GM19193 (cell line): ENCODE data around the gene SCAMP2.
A peak's percentile ranks its signal among the peaks of the same experiment; 100 is the strongest.

Source experiments
- POLR2A ChIP-seq: IDR thresholded peaks from 4 replicates; pipeline ENCODE4 v1.6.1; 2011; ENCODE audit not compliant: insufficient read depth, insufficient read length; ENCODE audit errors: extremely low read depth

The SCAMP2 gene

GRCh38 chr15:74845581-74845980, 27.6 kb downstream of the SCAMP2 start:
- TF ChIP-seq POLR2A: no peak

DNA sequence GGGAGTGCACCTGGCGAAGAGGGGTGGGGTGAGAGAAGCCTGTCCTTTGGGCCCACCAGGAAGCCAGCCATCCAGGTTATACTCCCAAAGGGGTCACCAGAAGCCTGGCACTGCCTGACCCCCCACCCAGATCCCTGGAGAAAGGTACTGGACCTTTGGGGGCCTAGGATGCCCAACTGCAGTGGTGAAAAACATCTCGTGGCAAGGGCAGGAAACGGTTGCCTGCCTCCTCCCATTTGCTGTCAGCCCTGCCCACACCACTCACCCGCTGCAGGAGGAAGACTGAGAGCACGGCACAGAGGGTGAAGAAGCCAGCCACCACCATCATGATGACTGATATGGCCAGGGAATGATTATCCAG, 28.0 kb downstream of the SCAMP2 start:
- no peak for TF ChIP-seq POLR2A

GRCh38 chr15:74844319-74845207, 28.6 kb downstream of the SCAMP2 start:
- no peak for TF ChIP-seq POLR2A

DNA sequence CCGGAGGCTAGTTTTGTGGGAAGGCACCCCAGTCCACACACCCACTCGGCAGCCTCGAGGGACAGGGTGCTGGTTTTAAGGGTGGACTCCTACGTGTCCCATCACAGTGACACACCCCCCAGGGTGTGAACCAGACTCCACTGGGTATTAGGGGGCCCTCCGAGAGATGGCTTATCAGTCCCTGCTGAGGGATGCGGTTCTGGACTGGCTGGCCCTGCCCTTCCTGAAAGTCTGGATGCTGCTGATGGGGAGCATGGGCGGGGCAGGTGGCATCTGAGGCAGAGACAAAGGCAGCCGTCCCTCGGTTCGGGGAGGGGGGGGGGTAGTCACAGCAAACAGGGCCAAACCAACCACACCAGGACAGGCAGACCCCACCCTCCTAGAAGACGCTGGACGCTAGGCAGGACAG, 29.3 kb downstream of the SCAMP2 start:
- TF ChIP-seq POLR2A: no peak

DNA sequence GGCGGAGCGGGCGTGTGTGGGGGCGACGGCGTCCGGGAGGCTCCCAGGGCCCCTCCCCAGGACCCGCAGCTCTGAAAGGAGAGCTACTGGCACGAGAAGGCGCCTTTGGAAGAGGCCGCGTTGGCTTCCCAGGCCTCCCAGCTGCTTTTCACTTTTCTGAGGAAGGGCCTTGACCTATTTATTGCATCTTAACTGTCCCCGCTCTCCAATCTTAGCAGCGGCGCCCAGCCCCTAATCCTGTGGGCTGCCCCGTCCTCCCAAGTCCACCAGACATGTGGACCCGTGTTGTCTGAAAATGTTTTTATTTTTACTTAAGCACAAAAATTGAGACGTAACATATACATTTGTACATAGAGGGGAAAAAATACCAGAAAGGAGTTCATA, 29.7 kb downstream of the SCAMP2 start:
- TF ChIP-seq POLR2A: no peak

- peak; percentile 69 for TF ChIP-seq POLR2A
These were observed 30.4 kb downstream of the SCAMP2 start, which contains the start of gene ULK3 for GRCh38 chr15:74842581-74843444. ULK3 (minus strand) TSS chr15:74843156; CDS start chr15:74843105, 51 bp downstream.

GRCh38 chr15:74841891-74842373, 31.2 kb downstream of the SCAMP2 start:
- no peak for TF ChIP-seq POLR2A

DNA sequence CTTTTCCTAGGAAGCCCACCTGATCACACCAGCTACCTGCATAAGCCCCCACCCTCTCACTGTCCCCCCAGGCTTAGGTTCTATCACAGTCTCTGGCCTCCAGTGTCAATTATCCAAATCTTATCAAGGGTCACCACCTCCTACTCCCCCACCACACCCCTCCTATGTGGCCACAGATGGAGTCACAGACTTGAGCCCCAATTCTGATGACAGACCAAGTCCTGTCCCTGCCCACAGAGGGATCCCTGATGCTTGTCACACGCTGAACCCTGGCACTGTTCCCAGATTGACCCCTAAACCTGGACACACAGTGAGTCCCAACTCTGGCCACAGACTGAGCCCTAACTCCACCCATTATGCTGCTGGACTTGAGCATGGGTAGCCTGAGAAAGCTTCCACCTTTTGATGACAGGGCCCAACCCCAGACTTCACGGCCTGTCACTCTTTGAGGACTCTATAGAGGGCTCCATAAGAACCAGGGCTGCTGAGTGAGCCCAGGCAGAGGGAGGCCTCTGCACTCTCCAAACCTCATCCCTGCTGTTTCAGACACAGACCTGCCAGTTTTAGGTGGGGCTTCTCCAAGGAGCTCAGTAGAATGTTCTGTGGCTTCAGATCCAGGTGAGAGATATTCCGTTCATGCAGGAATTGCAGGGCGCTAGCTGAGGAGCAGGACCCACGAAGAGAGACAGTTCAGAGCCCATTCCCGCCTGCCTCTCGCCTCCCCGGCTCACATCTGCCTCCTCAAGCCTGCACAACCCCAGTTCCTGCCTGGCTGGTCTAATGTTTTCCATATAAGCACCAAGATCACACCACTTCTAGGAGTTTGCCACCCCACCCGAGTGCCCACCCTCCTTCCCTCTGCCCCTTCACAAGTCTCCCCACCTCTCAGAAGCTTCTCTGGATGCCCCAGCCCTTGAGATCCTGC, 32.1 kb downstream of the SCAMP2 start:
- no peak for TF ChIP-seq POLR2A

GRCh38 chr15:74839526-74840395, 33.4 kb downstream of the SCAMP2 start:
- no peak for TF ChIP-seq POLR2A

DNA sequence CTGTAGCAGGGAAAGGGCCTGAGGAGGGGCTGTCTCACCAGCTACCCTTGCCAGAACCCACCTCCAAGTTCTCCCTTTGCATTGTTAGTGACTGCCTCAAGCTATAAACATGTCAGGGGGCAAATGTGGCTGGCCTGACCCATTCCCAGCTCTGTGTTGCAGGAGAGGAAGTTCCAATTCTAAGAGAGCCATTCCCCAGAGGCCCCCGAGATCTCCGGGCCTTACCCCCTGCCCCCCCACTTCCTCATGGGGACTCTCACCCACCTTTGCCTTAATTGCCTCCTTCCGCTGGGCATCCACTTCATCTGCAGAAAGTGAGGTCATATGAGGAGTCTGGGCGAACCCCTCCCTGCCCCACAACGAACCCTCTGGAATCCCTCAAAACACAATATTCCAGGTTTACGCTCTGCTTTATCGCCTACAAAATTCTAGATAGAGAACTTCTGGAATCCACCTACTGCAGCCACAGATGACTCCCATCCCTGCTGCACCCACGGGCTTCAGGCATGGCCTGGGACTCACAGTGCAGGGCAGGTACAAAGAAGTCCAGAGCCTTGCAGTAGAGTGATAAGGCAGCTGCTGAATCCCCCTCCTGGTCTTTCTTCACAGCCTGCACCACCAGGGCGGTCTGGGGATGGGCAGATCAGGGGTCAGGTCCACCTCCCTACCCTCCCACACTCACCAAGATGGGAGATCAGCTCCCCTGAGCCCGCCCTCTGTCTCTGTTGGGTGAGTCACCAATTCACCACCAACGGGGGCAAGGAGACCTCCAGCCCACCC, 34.2 kb downstream of the SCAMP2 start:
- TF ChIP-seq POLR2A: no peak

- TF ChIP-seq POLR2A: no peak
These were observed 35.0 kb downstream of the SCAMP2 start for GRCh38 chr15:74838137-74838516.

DNA sequence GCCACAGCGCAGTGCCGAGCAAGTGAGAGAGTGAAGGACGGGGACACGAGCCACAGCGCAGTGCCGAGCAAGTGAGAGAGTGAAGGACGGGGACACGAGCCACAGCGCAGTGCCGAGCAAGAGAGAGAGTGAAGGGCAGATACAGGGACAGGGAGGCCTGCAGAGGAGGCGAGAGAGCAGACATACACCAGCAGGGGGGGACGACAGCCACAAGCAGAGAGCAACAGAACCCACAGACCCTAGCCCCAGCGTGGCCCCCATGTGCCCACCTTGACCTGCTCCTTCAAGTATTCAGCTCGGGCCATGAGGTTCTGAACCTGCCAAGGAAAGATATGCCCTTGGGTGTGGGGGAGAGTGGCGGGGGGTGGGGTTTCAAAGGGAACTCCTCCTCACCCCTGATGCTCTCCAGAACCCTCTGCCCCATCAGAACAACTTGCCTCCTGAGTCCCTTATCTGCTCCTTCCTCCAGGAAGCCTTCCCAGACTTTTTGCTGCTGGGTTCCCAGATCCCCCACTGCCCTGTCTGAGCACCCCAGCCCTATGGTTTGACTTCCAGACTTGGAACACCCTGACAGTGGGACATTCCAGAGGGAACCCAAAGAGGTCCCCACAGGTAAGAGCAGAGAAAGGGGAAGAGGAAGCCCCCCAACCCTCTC, 35.6 kb downstream of the SCAMP2 start:
- TF ChIP-seq POLR2A: no peak
